Upper lobe of left lung (tissue), 6 donors: Measurements from ENCODE around the gene CD37. TPM values are rescaled to one million over a fixed set of nuclear protein-coding genes. Genes with fewer than 3 reads are reported as not detected.

ENCODE experiments used
- ATAC-seq, 2 donors: fragments of 200-7000 bp; cut with Tn5 transposase; one replicate each; pipeline ENCODE4 v1.9.1; 2022; ENCODE audit warnings: mild to moderate bottlenecking in 2 of 2, moderate library complexity in 2 of 2; ENCODE audit not compliant: low FRiP score in 2 of 2
- DNase-seq, 2 donors: peaks; one replicate each; pipeline ENCODE4 v3.0.0-alpha.2; 2019 to 2020
- H3K27ac ChIP-seq, 4 donors: fragments of 200-600 bp; sonication (generic); one replicate each; pipeline ENCODE4 v1.5.1; 2016 to 2019
- H3K27me3 ChIP-seq, 4 donors: fragments of 200-600 bp; sonication (generic); one replicate each; pipeline ENCODE4 v1.5.1; 2017 to 2019
- H3K36me3 ChIP-seq, 4 donors: fragments of 200-600 bp; sonication (generic); one replicate each; pipeline ENCODE4 v1.5.1; 2016 to 2019
- H3K4me1 ChIP-seq, 4 donors: fragments of 200-600 bp; sonication (generic); one replicate each; pipeline ENCODE4 v1.5.1; 2018 to 2019
- H3K4me3 ChIP-seq, 4 donors: fragments of 200-600 bp; sonication (generic); one replicate each; pipeline ENCODE4 v1.5.1; 2017 to 2019; ENCODE audit warnings: mild to moderate bottlenecking in 2 of 4, moderate library complexity in 1 of 4
- H3K9me3 ChIP-seq, 4 donors: fragments of 200-600 bp; sonication (generic); one replicate each; pipeline ENCODE4 v1.5.1; 2018 to 2019
- CTCF ChIP-seq, 6 experiments: fragments of 450-650 bp in 4 of 6; fragments of 200-600 bp in 2 of 6; sonication (generic) in 2 of 6; IDR thresholded peaks; one replicate each; pipeline ENCODE4 v1.5.1; 2016 to 2019; ENCODE audit warnings: antibody characterized with exemption in 6 of 6
- EP300 ChIP-seq, 4 donors: sonication (generic); formaldehyde crosslinking; IDR thresholded peaks; one replicate each; pipeline ENCODE4 v1.5.1; 2017; ENCODE audit warnings: antibody characterized with exemption in 4 of 4, control low read depth in 2 of 4
- POLR2A ChIP-seq, 4 donors: fragments of 450-650 bp; IDR thresholded peaks; one replicate each; pipeline ENCODE4 v1.5.1; 2016 to 2017; ENCODE audit warnings: antibody characterized with exemption in 4 of 4, mild to moderate bottlenecking in 2 of 4
- POLR2AphosphoS5 ChIP-seq, 2 donors: sonication (generic); formaldehyde crosslinking; IDR thresholded peaks; one replicate each; pipeline ENCODE4 v1.5.1; 2017; ENCODE audit warnings: antibody characterized with exemption in 2 of 2
- WGBS, 2 donors: methylation state at CpG; one replicate each; pipeline ENCODE4 v1.1.5; 2017 to 2018; 5-methylcytosine and 5-hydroxymethylcytosine counted together
- total RNA-seq, 6 donors: library from RNA; depleted of rRNA in 4 of 6; stranded (reverse); fragments of >200 nt in 4 of 6; gene quantifications; one replicate each; pipeline versions ENCODE4 v1.1.0 to v1.2.1, GENCODE V29; 2016 to 2021
- donor health status: DM: no; HTN: no; CAD: no; lungs with moderate emphysema.
- donor health status: DM: no; HTN: yes; CAD: no; lungs with severe emphysema.

CD37 gene
- total RNA-seq, 6 donors from 2014 or later = 63.5 to 156 (median 123) TPM

- WGBS, 2 donors = 90 to 94% methylated on average over 7 to 16 of the region's 16 CpGs
- H3K27me3 ChIP-seq = no peaks in the 10 kb centered on the region
These were observed 39.6 kb downstream of the CD37 start for GRCh38 chr19:49374665-49375434.

GRCh38 chr19:49378512-49378911 lies 43.3 kb downstream of the CD37 start:
- DNase-seq (no peak), ATAC-seq (no peak)
- Histone ChIP-seq H3K27ac (no peak overlapping the region), H3K4me3 (no peak overlapping the region), H3K36me3 (no peaks in the 10 kb centered on the region), H3K27me3 (no peaks in the 10 kb centered on the region), H3K4me1 (no peaks in the 10 kb centered on the region), H3K9me3 (peaks cover 6 to 12% (median 9%) of the 10 kb centered on the region in 4 donors)
- 86 to 87% methylated on average over 3 of the region's 3 CpGs for WGBS, 2 donors
- TF ChIP-seq POLR2A (IDR thresholded peaks at IDR 0.05) (no peak), CTCF (IDR thresholded peaks at IDR 0.05) (no peak), EP300 (IDR thresholded peaks at IDR 0.05) (no peak), POLR2AphosphoS5 (IDR thresholded peaks at IDR 0.05) (no peak)

More at GRCh38 chr19:49374665-49375434, 39.6 kb downstream of the CD37 start:
- Histone ChIP-seq H3K27ac (no peak overlapping the region), H3K4me1 (no peaks in the 10 kb centered on the region), H3K4me3 (no peak overlapping the region), H3K9me3 (peaks cover 0 to 4% (median 0%) of the 10 kb centered on the region in 4 donors), H3K36me3 (no peaks in the 10 kb centered on the region)
- ATAC-seq (peak in 1 of 2 donors; percentile 30), DNase-seq (peak in 1 of 2 donors; percentile 45)
- no peak for TF ChIP-seq CTCF (IDR thresholded peaks at IDR 0.05)
- no peak for TF ChIP-seq POLR2AphosphoS5 (IDR thresholded peaks at IDR 0.05)
- no peak for TF ChIP-seq POLR2A (IDR thresholded peaks at IDR 0.05)
- no peak for TF ChIP-seq EP300 (IDR thresholded peaks at IDR 0.05)

- no peak for DNase-seq
- Histone ChIP-seq H3K27ac (no peak overlapping the region), H3K36me3 (no peaks in the 10 kb centered on the region), H3K9me3 (peaks cover 6 to 12% (median 9%) of the 10 kb centered on the region in 4 donors), H3K4me3 (no peak overlapping the region), H3K4me1 (no peaks in the 10 kb centered on the region), H3K27me3 (no peaks in the 10 kb centered on the region)
- WGBS, 2 donors = 88 to 100% methylated on average over 3 of the region's 3 CpGs
- ATAC-seq = no peak
- TF ChIP-seq CTCF (IDR thresholded peaks at IDR 0.05) = no peak
- no peak for TF ChIP-seq POLR2AphosphoS5 (IDR thresholded peaks at IDR 0.05)
- TF ChIP-seq EP300 (IDR thresholded peaks at IDR 0.05) = no peak
- no peak for TF ChIP-seq POLR2A (IDR thresholded peaks at IDR 0.05)
These were observed 45.2 kb downstream of the CD37 start for GRCh38 chr19:49380391-49380790.

- no peak overlapping the region for H3K27ac ChIP-seq
- WGBS, 2 donors = 90 to 92% methylated on average over 5 of the region's 5 CpGs
- no peaks in the 10 kb centered on the region for H3K27me3 ChIP-seq
- ATAC-seq (no peak), DNase-seq (no peak)
- H3K4me1 ChIP-seq = peaks cover 0 to 4% (median 0%) of the 10 kb centered on the region in 4 donors
- no peak for TF ChIP-seq EP300 (IDR thresholded peaks at IDR 0.05)
- no peak for TF ChIP-seq POLR2AphosphoS5 (IDR thresholded peaks at IDR 0.05)
- TF ChIP-seq POLR2A (IDR thresholded peaks at IDR 0.05) = no peak
- no peak for TF ChIP-seq CTCF (IDR thresholded peaks at IDR 0.05)
- H3K36me3 ChIP-seq = no peaks in the 10 kb centered on the region
- no peak overlapping the region for H3K4me3 ChIP-seq
- H3K9me3 ChIP-seq = peaks cover 6 to 12% (median 9%) of the 10 kb centered on the region in 4 donors
These were observed 47.4 kb downstream of the CD37 start for GRCh38 chr19:49382639-49383038.
